Measurements from ENCODE around the gene DOCK9. TPM values are rescaled to one million over a fixed set of nuclear protein-coding genes. Genes with fewer than 3 reads are reported as not detected.

The DOCK9 gene
- total and polyA plus RNA-seq, 4 donors, result 48.8 to 193 (median 133) TPM

GRCh38 chr13:98955336-98955735 is 22.5 kb downstream of the DOCK9 start:
- H3K4me3 ChIP-seq, result no peak overlapping the region
- H3K27ac ChIP-seq (ENCODE audit: low read depth in 1 of 2, low read length in 1 of 2), result no peak overlapping the region
- H3K9ac ChIP-seq (ENCODE audit: insufficient read depth in 1 of 2, low read length in 2 of 2), result no peak overlapping the region
- no peak for DNase-seq
- H3K9me3 ChIP-seq (ENCODE audit: control insufficient read depth in 4 of 4, insufficient read depth in 3 of 4, low read length in 3 of 4), result no peaks in the 10 kb centered on the region
- H3K27me3 ChIP-seq (ENCODE audit: control insufficient read depth in 3 of 3, insufficient read depth in 3 of 3, low read length in 2 of 3), result no peaks in the 10 kb centered on the region
- no peak for TF ChIP-seq CTCF (IDR thresholded peaks at IDR 0.05; ENCODE audit: control extremely low read depth, extremely low read depth)
- ATAC-seq (ENCODE audit: insufficient read depth, low FRiP score), result no peak
- 94 to 95% methylated on average over 9 of the region's 9 CpGs for WGBS, 2 donors
- peaks cover 0 to 11% (median 0%) of the 10 kb centered on the region in 4 donors for H3K36me3 ChIP-seq (ENCODE audit: control insufficient read depth in 4 of 4, insufficient read depth in 4 of 4, low read length in 4 of 4)
- peaks cover 0 to 14% (median 8%) of the 10 kb centered on the region in 5 donors for H3K4me1 ChIP-seq (ENCODE audit: control insufficient read depth in 5 of 5, insufficient read depth in 5 of 5, low read length in 5 of 5)

GRCh38 chr13:98954313-98954712 is 23.6 kb downstream of the DOCK9 start:
- no peak for TF ChIP-seq CTCF (IDR thresholded peaks at IDR 0.05; ENCODE audit: control extremely low read depth, extremely low read depth)
- Histone ChIP-seq H3K4me3 (no peak overlapping the region), H3K36me3 (ENCODE audit: control insufficient read depth in 4 of 4, insufficient read depth in 4 of 4, low read length in 4 of 4) (peaks cover 0 to 12% (median 0%) of the 10 kb centered on the region in 4 donors), H3K27ac (ENCODE audit: low read depth in 1 of 2, low read length in 1 of 2) (no peak overlapping the region), H3K9ac (ENCODE audit: insufficient read depth in 1 of 2, low read length in 2 of 2) (no peak overlapping the region), H3K9me3 (ENCODE audit: control insufficient read depth in 4 of 4, insufficient read depth in 3 of 4, low read length in 3 of 4) (no peaks in the 10 kb centered on the region), H3K4me1 (ENCODE audit: control insufficient read depth in 5 of 5, insufficient read depth in 5 of 5, low read length in 5 of 5) (peaks cover 0 to 12% (median 0%) of the 10 kb centered on the region in 5 donors), H3K27me3 (ENCODE audit: control insufficient read depth in 3 of 3, insufficient read depth in 3 of 3, low read length in 2 of 3) (no peaks in the 10 kb centered on the region)
- no peak for ATAC-seq (ENCODE audit: insufficient read depth, low FRiP score)
- 88 to 89% methylated on average over 4 of the region's 4 CpGs for WGBS, 2 donors
- no peak for DNase-seq

GRCh38 chr13:98951266-98951665 is 26.6 kb downstream of the DOCK9 start:
- H3K9me3 ChIP-seq (ENCODE audit: control insufficient read depth in 4 of 4, insufficient read depth in 3 of 4, low read length in 3 of 4), result no peaks in the 10 kb centered on the region
- WGBS, 2 donors, result 86 to 91% methylated on average over 6 of the region's 6 CpGs
- H3K4me1 ChIP-seq (ENCODE audit: control insufficient read depth in 5 of 5, insufficient read depth in 5 of 5, low read length in 5 of 5), result peaks cover 0 to 12% (median 3%) of the 10 kb centered on the region in 5 donors
- H3K4me3 ChIP-seq, result no peak overlapping the region
- H3K36me3 ChIP-seq (ENCODE audit: control insufficient read depth in 4 of 4, insufficient read depth in 4 of 4, low read length in 4 of 4), result peaks cover 0 to 10% (median 0%) of the 10 kb centered on the region in 4 donors
- ATAC-seq (ENCODE audit: insufficient read depth, low FRiP score) (no peak), DNase-seq (no peak)
- H3K27me3 ChIP-seq (ENCODE audit: control insufficient read depth in 3 of 3, insufficient read depth in 3 of 3, low read length in 2 of 3), result no peaks in the 10 kb centered on the region
- no peak overlapping the region for H3K27ac ChIP-seq (ENCODE audit: low read depth in 1 of 2, low read length in 1 of 2)
- TF ChIP-seq CTCF (IDR thresholded peaks at IDR 0.05; ENCODE audit: control extremely low read depth, extremely low read depth), result no peak
- no peak overlapping the region for H3K9ac ChIP-seq (ENCODE audit: insufficient read depth in 1 of 2, low read length in 2 of 2)

- no peak for TF ChIP-seq CTCF (IDR thresholded peaks at IDR 0.05; ENCODE audit: control extremely low read depth, extremely low read depth)
- Histone ChIP-seq H3K27me3 (ENCODE audit: control insufficient read depth in 3 of 3, insufficient read depth in 3 of 3, low read length in 2 of 3) (no peaks in the 10 kb centered on the region), H3K36me3 (ENCODE audit: control insufficient read depth in 4 of 4, insufficient read depth in 4 of 4, low read length in 4 of 4) (peaks cover 0 to 10% (median 0%) of the 10 kb centered on the region in 4 donors), H3K4me3 (no peak overlapping the region), H3K4me1 (ENCODE audit: control insufficient read depth in 5 of 5, insufficient read depth in 5 of 5, low read length in 5 of 5) (peaks cover 0 to 12% (median 3%) of the 10 kb centered on the region in 5 donors), H3K9ac (ENCODE audit: insufficient read depth in 1 of 2, low read length in 2 of 2) (no peak overlapping the region), H3K27ac (ENCODE audit: low read depth in 1 of 2, low read length in 1 of 2) (no peak overlapping the region), H3K9me3 (ENCODE audit: control insufficient read depth in 4 of 4, insufficient read depth in 3 of 4, low read length in 3 of 4) (no peaks in the 10 kb centered on the region)
- 92 to 94% methylated on average over 7 of the region's 7 CpGs for WGBS, 2 donors
- ATAC-seq (ENCODE audit: insufficient read depth, low FRiP score) (no peak), DNase-seq (no peak)
Observed at GRCh38 chr13:98950705-98951104, 27.2 kb downstream of the DOCK9 start.

All from lung (tissue), 12 donors.